Lower leg skin (tissue), 3 donors: Measurements from ENCODE around the gene EMC8.

Source experiments
- POLR2A ChIP-seq, 2 donors: fragments of 450-650 bp; IDR thresholded peaks; one replicate each; pipeline ENCODE4 v1.6.1; 2016 to 2017; ENCODE audit warnings: antibody characterized with exemption in 2 of 2, mild to moderate bottlenecking in 1 of 2, moderate library complexity in 1 of 2
- TF ChIP-seq, protein P1 (sequence below), 3 donors: fragments of 450-650 bp; IDR thresholded peaks; one replicate each; pipeline ENCODE4 v1.5.1; 2016; ENCODE audit warnings: antibody characterized with exemption in 3 of 3, mild to moderate bottlenecking in 3 of 3, moderate library complexity in 2 of 3

DNA sequence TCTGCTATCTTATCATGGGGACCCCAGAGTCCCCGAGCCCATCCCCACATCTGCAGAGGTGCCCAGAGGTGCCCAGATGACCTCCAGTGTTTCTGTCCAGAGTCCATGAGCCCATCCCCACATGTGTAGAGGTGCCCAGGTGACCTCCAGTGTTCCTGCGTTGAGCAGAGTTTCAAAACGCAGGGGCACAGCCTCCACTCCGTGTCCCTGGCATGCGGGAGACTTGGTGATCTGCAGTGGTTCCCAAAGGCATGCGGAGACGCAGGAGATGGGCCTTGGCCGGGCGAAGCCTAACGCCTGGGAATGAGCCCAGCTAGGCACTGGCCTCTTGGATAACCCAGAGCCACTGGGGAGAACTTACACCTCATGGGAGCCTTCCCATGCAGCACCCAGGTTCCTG is 41.5 kb upstream of the EMC8 start:
- TF ChIP-seq, protein P1, sequence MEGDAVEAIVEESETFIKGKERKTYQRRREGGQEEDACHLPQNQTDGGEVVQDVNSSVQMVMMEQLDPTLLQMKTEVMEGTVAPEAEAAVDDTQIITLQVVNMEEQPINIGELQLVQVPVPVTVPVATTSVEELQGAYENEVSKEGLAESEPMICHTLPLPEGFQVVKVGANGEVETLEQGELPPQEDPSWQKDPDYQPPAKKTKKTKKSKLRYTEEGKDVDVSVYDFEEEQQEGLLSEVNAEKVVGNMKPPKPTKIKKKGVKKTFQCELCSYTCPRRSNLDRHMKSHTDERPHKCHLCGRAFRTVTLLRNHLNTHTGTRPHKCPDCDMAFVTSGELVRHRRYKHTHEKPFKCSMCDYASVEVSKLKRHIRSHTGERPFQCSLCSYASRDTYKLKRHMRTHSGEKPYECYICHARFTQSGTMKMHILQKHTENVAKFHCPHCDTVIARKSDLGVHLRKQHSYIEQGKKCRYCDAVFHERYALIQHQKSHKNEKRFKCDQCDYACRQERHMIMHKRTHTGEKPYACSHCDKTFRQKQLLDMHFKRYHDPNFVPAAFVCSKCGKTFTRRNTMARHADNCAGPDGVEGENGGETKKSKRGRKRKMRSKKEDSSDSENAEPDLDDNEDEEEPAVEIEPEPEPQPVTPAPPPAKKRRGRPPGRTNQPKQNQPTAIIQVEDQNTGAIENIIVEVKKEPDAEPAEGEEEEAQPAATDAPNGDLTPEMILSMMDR (IDR thresholded peaks at IDR 0.05): no peak
- no peak for TF ChIP-seq POLR2A (IDR thresholded peaks at IDR 0.05)
